Measurements from ENCODE around the gene ENOX1.

DNA sequence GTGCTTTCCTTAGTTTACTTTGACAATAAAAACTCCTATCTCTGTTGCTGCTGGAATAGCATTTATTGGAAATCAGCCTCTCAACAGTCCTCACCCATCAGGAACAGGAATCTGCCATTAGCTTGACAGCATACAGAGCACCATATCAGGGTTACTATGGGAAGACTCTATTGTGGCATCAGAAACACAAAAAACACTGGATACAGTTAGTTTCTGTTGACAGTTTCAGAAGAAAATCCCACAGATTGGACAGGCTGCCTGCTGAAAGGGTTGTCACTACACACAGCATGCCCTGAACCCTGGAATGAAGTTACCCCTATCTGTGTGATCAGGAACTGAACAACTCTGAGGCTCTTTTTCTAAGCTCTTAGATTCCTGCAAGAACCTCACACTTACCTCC, 172.7 kb downstream of the ENOX1 start:
- TF ChIP-seq EZH2 (IDR thresholded peaks at IDR 0.05; ENCODE audit: low read depth), result no peak
- TF ChIP-seq, protein P1, sequence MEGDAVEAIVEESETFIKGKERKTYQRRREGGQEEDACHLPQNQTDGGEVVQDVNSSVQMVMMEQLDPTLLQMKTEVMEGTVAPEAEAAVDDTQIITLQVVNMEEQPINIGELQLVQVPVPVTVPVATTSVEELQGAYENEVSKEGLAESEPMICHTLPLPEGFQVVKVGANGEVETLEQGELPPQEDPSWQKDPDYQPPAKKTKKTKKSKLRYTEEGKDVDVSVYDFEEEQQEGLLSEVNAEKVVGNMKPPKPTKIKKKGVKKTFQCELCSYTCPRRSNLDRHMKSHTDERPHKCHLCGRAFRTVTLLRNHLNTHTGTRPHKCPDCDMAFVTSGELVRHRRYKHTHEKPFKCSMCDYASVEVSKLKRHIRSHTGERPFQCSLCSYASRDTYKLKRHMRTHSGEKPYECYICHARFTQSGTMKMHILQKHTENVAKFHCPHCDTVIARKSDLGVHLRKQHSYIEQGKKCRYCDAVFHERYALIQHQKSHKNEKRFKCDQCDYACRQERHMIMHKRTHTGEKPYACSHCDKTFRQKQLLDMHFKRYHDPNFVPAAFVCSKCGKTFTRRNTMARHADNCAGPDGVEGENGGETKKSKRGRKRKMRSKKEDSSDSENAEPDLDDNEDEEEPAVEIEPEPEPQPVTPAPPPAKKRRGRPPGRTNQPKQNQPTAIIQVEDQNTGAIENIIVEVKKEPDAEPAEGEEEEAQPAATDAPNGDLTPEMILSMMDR (conservative IDR thresholded peaks at IDR 0.05), result no peak
